Activated CD4-positive, alpha-beta T cell treated with anti-CD3 and anti-CD28 coated beads, Interleukin-2, amount 50 U/mL, for 1 hour (primary cell): Measurements from ENCODE around the gene PPP1R3E.
"Not testable (repeated sequence)": the region's sequence is repeated elsewhere in the genome, so short reads cannot be mapped to it uniquely, and the experiment has no call there.

Experiments
- DNase-seq: peaks from one replicate; pipeline ENCODE4 v3.0.0-alpha.2; 2020

Gene PPP1R3E

GRCh38 chr14:23302290-23303225, at the start of gene PPP1R3E:
TSS of gene PPP1R3E (minus strand) at chr14:23302859. CDS start at chr14:23302576, 283 bp downstream.
- DNase-seq: peak; percentile 87

- DNase-seq: no peak
Observed at GRCh38 chr14:23351681-23352505, 49.2 kb upstream of the PPP1R3E start.

GRCh38 chr14:23349156-23349845, 46.6 kb upstream of the PPP1R3E start:
- DNase-seq: no peak

GRCh38 chr14:23348297-23348655, 45.6 kb upstream of the PPP1R3E start:
- no peak for DNase-seq

- no peak for DNase-seq
Observed at GRCh38 chr14:23347406-23348296, 45.0 kb upstream of the PPP1R3E start.

- no peak for DNase-seq
Observed at GRCh38 chr14:23346693-23347405, 44.2 kb upstream of the PPP1R3E start.

GRCh38 chr14:23345987-23346692, 43.5 kb upstream of the PPP1R3E start:
- no peak for DNase-seq

GRCh38 chr14:23344481-23344880, 41.8 kb upstream of the PPP1R3E start:
- no peak for DNase-seq

GRCh38 chr14:23339506-23340268, 37.0 kb upstream of the PPP1R3E start:
- no peak for DNase-seq

GRCh38 chr14:23335623-23336022, 33.0 kb upstream of the PPP1R3E start:
- no peak for DNase-seq

- peak; percentile 58 for DNase-seq
Observed at GRCh38 chr14:23327947-23328744, 25.5 kb upstream of the PPP1R3E start.

- no peak for DNase-seq
Observed at GRCh38 chr14:23326491-23327332, 24.1 kb upstream of the PPP1R3E start.

- DNase-seq: not testable (repeated sequence)
Observed at GRCh38 chr14:23325746-23326145, 23.1 kb upstream of the PPP1R3E start.

- DNase-seq: no peak
Observed at GRCh38 chr14:23324993-23325392, 22.3 kb upstream of the PPP1R3E start.

- DNase-seq: no peak
Observed at GRCh38 chr14:23324455-23324846, 21.8 kb upstream of the PPP1R3E start.

GRCh38 chr14:23323838-23324454, 21.3 kb upstream of the PPP1R3E start:
- no peak for DNase-seq
